Neutrophil (primary cell): ENCODE data around the gene ASCL2.

Source experiments
- H3K27ac ChIP-seq: fragments of 200-600 bp; sonication (generic); 2 replicates; pipeline ENCODE4 v1.5.1; 2016; ENCODE audit warnings: mild to moderate bottlenecking, moderate library complexity
- H3K27me3 ChIP-seq: fragments of 200-600 bp; sonication (generic); 2 replicates; pipeline ENCODE4 v1.6.0; 2016; ENCODE audit warnings: mild to moderate bottlenecking
- H3K36me3 ChIP-seq: fragments of 200-600 bp; sonication (generic); 2 replicates; pipeline ENCODE4 v1.5.1; 2017
- H3K4me1 ChIP-seq, 2 experiments: fragments of 200-600 bp in 1 of 2; sonication (generic) in 1 of 2; 1 replicate in 1 of 2; 2 replicates in 1 of 2; pipeline versions ENCODE4 v1.5.1 to v1.6.1; 2013 to 2016; ENCODE audit warnings: low read depth in 1 of 2, low read length in 1 of 2, mild to moderate bottlenecking in 1 of 2, moderate library complexity in 1 of 2; ENCODE audit not compliant: control insufficient read depth in 1 of 2, insufficient read depth in 1 of 2
- H3K4me3 ChIP-seq, 2 experiments: fragments of 200-600 bp in 1 of 2; sonication (generic) in 1 of 2; 1 replicate in 1 of 2; 2 replicates in 1 of 2; pipeline ENCODE4 v1.5.1; 2013 to 2016; ENCODE audit warnings: low read depth in 1 of 2, low read length in 1 of 2, mild to moderate bottlenecking in 1 of 2, moderate library complexity in 1 of 2
- H3K9me3 ChIP-seq: fragments of 200-600 bp; sonication (generic); 2 replicates; pipeline ENCODE4 v1.5.1; 2016
- CTCF ChIP-seq: fragments of 200-600 bp; sonication (generic); IDR thresholded peaks from 2 replicates; pipeline ENCODE4 v1.5.1; 2016; ENCODE audit warnings: antibody characterized with exemption

Gene ASCL2

GRCh38 chr11:2306452-2306823 is 36.0 kb upstream of the ASCL2 start:
- H3K27me3 ChIP-seq: no peaks in the 10 kb centered on the region
- peak overlapping the region; percentile 97 for H3K27ac ChIP-seq
- H3K9me3 ChIP-seq: no peaks in the 10 kb centered on the region
- peaks cover 62 to 67% of the 10 kb centered on the region in 2 experiments for H3K4me1 ChIP-seq
- H3K36me3 ChIP-seq: peaks cover 4% of the 10 kb centered on the region
- H3K4me3 ChIP-seq: no peak overlapping the region
- no peak for TF ChIP-seq CTCF

GRCh38 chr11:2305788-2306451 is 35.5 kb upstream of the ASCL2 start:
- Histone ChIP-seq H3K27ac (peak overlapping the region; percentile 97), H3K9me3 (no peaks in the 10 kb centered on the region), H3K4me1 (peaks cover 67 to 72% of the 10 kb centered on the region in 2 experiments), H3K4me3 (peak overlapping the region; percentile 38 to 77), H3K36me3 (peaks cover 4% of the 10 kb centered on the region), H3K27me3 (no peaks in the 10 kb centered on the region)
- TF ChIP-seq CTCF: no peak

- peak; percentile 85 for TF ChIP-seq CTCF
- peak overlapping the region; percentile 38 to 77 for H3K4me3 ChIP-seq
- no peaks in the 10 kb centered on the region for H3K9me3 ChIP-seq
- peaks cover 4% of the 10 kb centered on the region for H3K36me3 ChIP-seq
- peak overlapping the region; percentile 97 for H3K27ac ChIP-seq
- H3K27me3 ChIP-seq: no peaks in the 10 kb centered on the region
- H3K4me1 ChIP-seq: peaks cover 73 to 77% of the 10 kb centered on the region in 2 experiments
Measured at GRCh38 chr11:2305140-2305778, 34.9 kb upstream of the ASCL2 start.

- peaks cover 77 to 83% of the 10 kb centered on the region in 2 experiments for H3K4me1 ChIP-seq
Measured at GRCh38 chr11:2304506-2305139, 34.2 kb upstream of the ASCL2 start.

More at GRCh38 chr11:2304506-2305139, 34.2 kb upstream of the ASCL2 start:
- Histone ChIP-seq H3K4me3 (peak overlapping the region; percentile 38 to 77), H3K9me3 (no peaks in the 10 kb centered on the region), H3K36me3 (peaks cover 4% of the 10 kb centered on the region), H3K27me3 (no peaks in the 10 kb centered on the region), H3K27ac (peak overlapping the region; percentile 97)
- TF ChIP-seq CTCF: no peak
